Measurements from ENCODE around the gene VPS50.

VPS50 gene

GRCh38 chr7:93293229-93293628, 61.1 kb downstream of the VPS50 start:
- no peaks in the 10 kb centered on the region for H4K20me1 ChIP-seq (ENCODE audit: control insufficient read depth, insufficient read depth, low read depth, low read length)
- H3K4me2 ChIP-seq (ENCODE audit: low read length): no peak overlapping the region
- no peak overlapping the region for H3K4me3 ChIP-seq (ENCODE audit: low read length)
- H3K9me2 ChIP-seq (replicated peaks; ENCODE audit: control insufficient read depth, low read length): no peaks in the 10 kb centered on the region
- TF ChIP-seq CTCF (IDR thresholded peaks at IDR 0.05; ENCODE audit: low read depth, low read length, poor library complexity, severe bottlenecking): no peak
- TF ChIP-seq EZH2phosphoT487 (IDR thresholded peaks at IDR 0.05; ENCODE audit: borderline replicate concordance, low read length): no peak
- H3K4me1 ChIP-seq (ENCODE audit: control insufficient read depth, low read length): no peaks in the 10 kb centered on the region
- no peak overlapping the region for H3K27ac ChIP-seq (ENCODE audit: low read depth, low read length)
- no peaks in the 10 kb centered on the region for H3K9me3 ChIP-seq (ENCODE audit: control insufficient read depth, insufficient read depth, low read length)
- H3K27me3 ChIP-seq (ENCODE audit: control insufficient read depth, low read length): no peaks in the 10 kb centered on the region
- no peaks in the 10 kb centered on the region for H3K79me2 ChIP-seq (ENCODE audit: control insufficient read depth, low read length)
- peaks cover 4% of the 10 kb centered on the region; the same call in 1 of the 2 replicates for H3K36me3 ChIP-seq (ENCODE audit: control insufficient read depth, low read length)
- H3F3A ChIP-seq (ENCODE audit: control insufficient read depth, insufficient read depth): no peaks in the 10 kb centered on the region

- Histone ChIP-seq H3K79me2 (ENCODE audit: control insufficient read depth, low read length) (no peaks in the 10 kb centered on the region), H3K4me3 (ENCODE audit: low read length) (no peak overlapping the region), H3K9me2 (replicated peaks; ENCODE audit: control insufficient read depth, low read length) (no peaks in the 10 kb centered on the region), H3K36me3 (ENCODE audit: control insufficient read depth, low read length) (peaks cover 4% of the 10 kb centered on the region; the same call in 1 of the 2 replicates), H3K27me3 (ENCODE audit: control insufficient read depth, low read length) (no peaks in the 10 kb centered on the region), H3K27ac (ENCODE audit: low read depth, low read length) (no peak overlapping the region), H4K20me1 (ENCODE audit: control insufficient read depth, insufficient read depth, low read depth, low read length) (no peaks in the 10 kb centered on the region), H3K4me1 (ENCODE audit: control insufficient read depth, low read length) (no peaks in the 10 kb centered on the region), H3K4me2 (ENCODE audit: low read length) (no peak overlapping the region), H3K9me3 (ENCODE audit: control insufficient read depth, insufficient read depth, low read length) (no peaks in the 10 kb centered on the region), H3F3A (ENCODE audit: control insufficient read depth, insufficient read depth) (no peaks in the 10 kb centered on the region)
- TF ChIP-seq CTCF (IDR thresholded peaks at IDR 0.05; ENCODE audit: low read depth, low read length, poor library complexity, severe bottlenecking): no peak
Observed at GRCh38 chr7:93298206-93298605, 66.0 kb downstream of the VPS50 start.

- no peaks in the 10 kb centered on the region for H4K20me1 ChIP-seq (ENCODE audit: control insufficient read depth, insufficient read depth, low read depth, low read length)
- no peak overlapping the region for H3K27ac ChIP-seq (ENCODE audit: low read depth, low read length)
- no peaks in the 10 kb centered on the region for H3K79me2 ChIP-seq (ENCODE audit: control insufficient read depth, low read length)
- TF ChIP-seq CTCF (IDR thresholded peaks at IDR 0.05; ENCODE audit: low read depth, low read length, poor library complexity, severe bottlenecking) (no peak), EZH2phosphoT487 (IDR thresholded peaks at IDR 0.05; ENCODE audit: borderline replicate concordance, low read length) (no peak)
- H3K4me1 ChIP-seq (ENCODE audit: control insufficient read depth, low read length): no peaks in the 10 kb centered on the region
- no peaks in the 10 kb centered on the region for H3K27me3 ChIP-seq (ENCODE audit: control insufficient read depth, low read length)
- H3F3A ChIP-seq (ENCODE audit: control insufficient read depth, insufficient read depth): no peaks in the 10 kb centered on the region
- H3K4me2 ChIP-seq (ENCODE audit: low read length): no peak overlapping the region
- no peak overlapping the region for H3K4me3 ChIP-seq (ENCODE audit: low read length)
- H3K36me3 ChIP-seq (ENCODE audit: control insufficient read depth, low read length): peaks cover 4% of the 10 kb centered on the region; the same call in 1 of the 2 replicates
- H3K9me3 ChIP-seq (ENCODE audit: control insufficient read depth, insufficient read depth, low read length): no peaks in the 10 kb centered on the region
- no peaks in the 10 kb centered on the region for H3K9me2 ChIP-seq (replicated peaks; ENCODE audit: control insufficient read depth, low read length)
Observed at GRCh38 chr7:93298671-93299070, 66.5 kb downstream of the VPS50 start.

GRCh38 chr7:93301736-93302135, 69.6 kb downstream of the VPS50 start:
- no peak overlapping the region for H3K4me3 ChIP-seq (ENCODE audit: low read length)
- no peak overlapping the region for H3K4me2 ChIP-seq (ENCODE audit: low read length)
- H3K36me3 ChIP-seq (ENCODE audit: control insufficient read depth, low read length): no peaks in the 10 kb centered on the region
- H3K9me3 ChIP-seq (ENCODE audit: control insufficient read depth, insufficient read depth, low read length): no peaks in the 10 kb centered on the region
- no peaks in the 10 kb centered on the region for H3K4me1 ChIP-seq (ENCODE audit: control insufficient read depth, low read length)
- TF ChIP-seq EZH2phosphoT487 (IDR thresholded peaks at IDR 0.05; ENCODE audit: borderline replicate concordance, low read length) (no peak), CTCF (IDR thresholded peaks at IDR 0.05; ENCODE audit: low read depth, low read length, poor library complexity, severe bottlenecking) (no peak)
- H3F3A ChIP-seq (ENCODE audit: control insufficient read depth, insufficient read depth): no peaks in the 10 kb centered on the region
- no peaks in the 10 kb centered on the region for H3K27me3 ChIP-seq (ENCODE audit: control insufficient read depth, low read length)
- H3K9me2 ChIP-seq (replicated peaks; ENCODE audit: control insufficient read depth, low read length): no peaks in the 10 kb centered on the region
- H4K20me1 ChIP-seq (ENCODE audit: control insufficient read depth, insufficient read depth, low read depth, low read length): no peaks in the 10 kb centered on the region
- H3K79me2 ChIP-seq (ENCODE audit: control insufficient read depth, low read length): no peaks in the 10 kb centered on the region
- H3K27ac ChIP-seq (ENCODE audit: low read depth, low read length): no peak overlapping the region

Measured in DOHH2 (cell line).